Rectal smooth muscle tissue (tissue), 1 donor: ENCODE data around the gene FBXO30.
A peak's percentile ranks its signal among the peaks of the same experiment; 100 is the strongest.

Source experiments
- H3K27ac ChIP-seq: one replicate; pipeline ENCODE4 v1.7.0; 2013; ENCODE audit warnings: low read depth, low read length, inconsistent platforms
- H3K27me3 ChIP-seq: one replicate; pipeline ENCODE4 v1.7.0; 2013; ENCODE audit warnings: low read length; ENCODE audit not compliant: control insufficient read depth, insufficient read depth
- H3K36me3 ChIP-seq: one replicate; pipeline ENCODE4 v1.7.0; 2013; ENCODE audit warnings: low read length; ENCODE audit not compliant: control insufficient read depth, insufficient read depth
- H3K4me1 ChIP-seq: one replicate; pipeline ENCODE4 v1.7.0; 2013; ENCODE audit warnings: low read length; ENCODE audit not compliant: control insufficient read depth, insufficient read depth
- H3K4me3 ChIP-seq: one replicate; pipeline ENCODE4 v1.7.0; 2013; ENCODE audit warnings: low read length
- H3K9ac ChIP-seq: one replicate; pipeline ENCODE4 v1.7.0; 2013; ENCODE audit warnings: low read length

Gene FBXO30

GRCh38 chr6:145838305-145838704 lies 23.7 kb upstream of the FBXO30 start:
- Histone ChIP-seq H3K27me3 (no peaks in the 10 kb centered on the region), H3K27ac (no peak overlapping the region), H3K36me3 (no peaks in the 10 kb centered on the region), H3K4me1 (peaks cover 13% of the 10 kb centered on the region), H3K4me3 (no peak overlapping the region), H3K9ac (no peak overlapping the region)

- Histone ChIP-seq H3K9ac (no peak overlapping the region), H3K27me3 (no peaks in the 10 kb centered on the region), H3K36me3 (no peaks in the 10 kb centered on the region), H3K27ac (no peak overlapping the region), H3K4me1 (peaks cover 2% of the 10 kb centered on the region), H3K4me3 (no peak overlapping the region)
Observed at GRCh38 chr6:145836772-145837171, 22.2 kb upstream of the FBXO30 start.

- no peak overlapping the region for H3K9ac ChIP-seq
- H3K4me3 ChIP-seq: no peak overlapping the region
- H3K4me1 ChIP-seq: no peaks in the 10 kb centered on the region
- no peaks in the 10 kb centered on the region for H3K36me3 ChIP-seq
- no peaks in the 10 kb centered on the region for H3K27me3 ChIP-seq
- no peak overlapping the region for H3K27ac ChIP-seq
Observed at GRCh38 chr6:145836170-145836569, 21.6 kb upstream of the FBXO30 start.

DNA sequence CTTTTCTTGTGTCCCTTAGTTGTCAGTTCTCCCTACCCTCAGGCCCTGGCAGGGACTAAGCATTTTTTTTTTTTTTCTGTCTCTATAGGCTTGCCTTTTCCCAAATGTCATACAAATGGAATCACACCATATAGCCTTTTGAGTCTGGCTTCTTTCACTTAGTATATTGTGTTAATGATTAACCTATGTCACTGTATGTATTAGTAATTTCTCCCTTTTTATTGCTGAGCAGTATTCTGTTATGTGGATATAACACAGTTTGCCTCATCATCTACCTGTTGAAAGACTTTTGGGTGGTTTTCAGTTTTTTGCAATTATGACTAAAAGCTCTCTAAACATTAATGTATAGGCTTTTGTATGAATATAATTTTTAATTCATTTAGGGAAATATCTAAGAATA lies 16.0 kb upstream of the FBXO30 start:
- H3K36me3 ChIP-seq: no peaks in the 10 kb centered on the region
- H3K27ac ChIP-seq: no peak overlapping the region
- H3K9ac ChIP-seq: no peak overlapping the region
- no peak overlapping the region for H3K4me3 ChIP-seq
- no peaks in the 10 kb centered on the region for H3K27me3 ChIP-seq
- H3K4me1 ChIP-seq: no peaks in the 10 kb centered on the region

- Histone ChIP-seq H3K4me3 (no peak overlapping the region), H3K36me3 (no peaks in the 10 kb centered on the region), H3K27ac (no peak overlapping the region), H3K4me1 (no peaks in the 10 kb centered on the region), H3K9ac (no peak overlapping the region), H3K27me3 (no peaks in the 10 kb centered on the region)
Observed at GRCh38 chr6:145829950-145830349, 15.4 kb upstream of the FBXO30 start.

- Histone ChIP-seq H3K4me3 (no peak overlapping the region), H3K9ac (no peak overlapping the region), H3K27me3 (no peaks in the 10 kb centered on the region), H3K4me1 (no peaks in the 10 kb centered on the region), H3K27ac (no peak overlapping the region), H3K36me3 (no peaks in the 10 kb centered on the region)
Observed at GRCh38 chr6:145829102-145829501, 14.5 kb upstream of the FBXO30 start.

- no peaks in the 10 kb centered on the region for H3K27me3 ChIP-seq
- H3K4me3 ChIP-seq: no peak overlapping the region
- H3K36me3 ChIP-seq: no peaks in the 10 kb centered on the region
- H3K4me1 ChIP-seq: peaks cover 2% of the 10 kb centered on the region
- H3K27ac ChIP-seq: no peak overlapping the region
- no peak overlapping the region for H3K9ac ChIP-seq
Observed at GRCh38 chr6:145824344-145824743, 9.7 kb upstream of the FBXO30 start.

DNA sequence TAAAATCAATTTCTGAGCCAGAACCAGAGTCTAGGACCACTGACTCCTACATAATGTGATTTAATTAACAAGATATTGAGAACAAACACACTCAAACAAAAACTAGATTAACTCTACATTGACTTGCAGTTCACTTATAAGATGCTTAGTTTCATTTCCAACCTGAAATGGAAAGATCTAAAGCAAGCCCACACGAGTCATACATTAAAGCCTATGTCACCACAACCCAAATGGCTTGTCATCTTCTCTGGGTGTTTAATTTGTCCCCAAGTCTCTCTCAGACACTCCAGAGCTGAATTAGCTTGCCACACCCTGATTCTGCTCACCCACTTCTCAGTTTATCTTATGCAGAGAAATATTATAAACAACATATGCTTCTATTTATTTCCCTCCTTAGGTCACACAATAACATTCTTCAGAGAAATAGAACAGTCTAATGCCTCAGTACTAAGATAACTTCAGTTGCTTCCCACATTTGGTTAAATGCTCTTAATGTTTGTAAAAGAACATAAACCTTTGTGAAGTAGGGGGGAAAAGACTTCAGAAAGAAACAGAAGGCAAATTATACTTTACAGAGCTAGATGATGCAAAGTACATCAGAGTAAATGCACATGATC lies 8.8 kb upstream of the FBXO30 start:
- Histone ChIP-seq H3K4me3 (no peak overlapping the region), H3K27ac (no peak overlapping the region), H3K27me3 (no peaks in the 10 kb centered on the region), H3K36me3 (no peaks in the 10 kb centered on the region), H3K4me1 (peaks cover 2% of the 10 kb centered on the region), H3K9ac (no peak overlapping the region)

- no peak overlapping the region for H3K9ac ChIP-seq
- H3K4me1 ChIP-seq: peaks cover 2% of the 10 kb centered on the region
- H3K27ac ChIP-seq: no peak overlapping the region
Observed at GRCh38 chr6:145822456-145822855, 7.9 kb upstream of the FBXO30 start.

DNA sequence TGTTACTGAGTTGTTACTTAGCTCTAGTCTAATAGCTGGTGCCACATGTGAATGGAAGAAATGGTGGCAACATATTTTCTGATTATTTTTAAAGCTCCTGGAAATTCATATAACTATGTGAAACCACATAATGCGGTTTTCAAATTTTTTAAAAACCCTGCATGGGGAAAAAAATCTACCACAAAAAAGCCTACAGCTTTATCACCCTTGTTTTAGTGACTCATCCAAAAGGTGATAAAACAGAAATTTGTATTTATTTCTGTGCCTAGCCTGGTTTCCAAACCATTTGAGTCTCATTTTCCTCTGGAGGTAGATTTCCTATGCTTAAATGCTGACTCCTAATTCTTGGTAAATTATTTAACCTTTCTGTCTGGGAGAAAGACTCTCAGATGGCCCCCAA lies 5.4 kb upstream of the FBXO30 start:
- peaks cover 11% of the 10 kb centered on the region for H3K4me1 ChIP-seq
- H3K36me3 ChIP-seq: no peaks in the 10 kb centered on the region
- H3K4me3 ChIP-seq: no peak overlapping the region
- no peak overlapping the region for H3K9ac ChIP-seq
- no peak overlapping the region for H3K27ac ChIP-seq
- no peaks in the 10 kb centered on the region for H3K27me3 ChIP-seq

More at GRCh38 chr6:145822456-145822855, 7.9 kb upstream of the FBXO30 start:
- Histone ChIP-seq H3K4me3 (no peak overlapping the region), H3K36me3 (no peaks in the 10 kb centered on the region), H3K27me3 (no peaks in the 10 kb centered on the region)

DNA sequence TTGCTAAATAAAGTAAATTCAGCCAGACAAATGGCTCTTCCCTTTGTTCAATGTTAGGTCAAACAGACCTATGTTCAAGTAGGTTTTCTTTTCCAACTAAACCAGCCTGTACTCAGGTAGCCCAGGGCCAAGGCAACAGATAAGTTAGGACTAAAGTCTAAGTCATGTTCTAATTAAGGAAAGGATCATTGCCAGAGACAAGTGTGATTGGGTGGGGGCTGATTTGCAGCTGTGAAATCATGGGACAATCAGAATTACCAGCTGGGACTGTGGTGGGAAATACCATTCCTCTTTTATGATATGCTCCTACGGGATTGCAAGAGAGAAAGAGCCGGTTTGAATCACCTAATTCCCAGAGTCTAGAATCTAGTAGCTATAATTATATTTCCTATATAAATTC lies 4.2 kb upstream of the FBXO30 start:
- Histone ChIP-seq H3K4me3 (no peak overlapping the region), H3K9ac (no peak overlapping the region), H3K27ac (no peak overlapping the region), H3K36me3 (no peaks in the 10 kb centered on the region), H3K27me3 (no peaks in the 10 kb centered on the region), H3K4me1 (peaks cover 11% of the 10 kb centered on the region)

GRCh38 chr6:145816392-145816791 lies 1.8 kb upstream of the FBXO30 start:
- no peak overlapping the region for H3K9ac ChIP-seq
- no peaks in the 10 kb centered on the region for H3K27me3 ChIP-seq
- peak overlapping the region; percentile 99 for H3K27ac ChIP-seq
- H3K4me1 ChIP-seq: peaks cover 15% of the 10 kb centered on the region
- peak overlapping the region; percentile 95 for H3K4me3 ChIP-seq
- no peaks in the 10 kb centered on the region for H3K36me3 ChIP-seq
